HepG2 (cell line): Measurements from ENCODE around the gene CYP2A6. TPM values are rescaled to one million over a fixed set of nuclear protein-coding genes. Genes with fewer than 3 reads are reported as not detected.
A peak's percentile ranks its signal among the peaks of the same experiment; 100 is the strongest.

ENCODE experiments used
- ASH2L ChIP-seq: fragments of 300-600, 200-600 bp; sonication (generic); IDR thresholded peaks from 2 replicates; pipeline ENCODE4 v1.7.0; 2017; ENCODE audit warnings: low read depth, mild to moderate bottlenecking, moderate library complexity, mixed read lengths, low read length; ENCODE audit not compliant: insufficient read length
- ATF7 ChIP-seq, 2 experiments: fragments of 450-650 bp in 1 of 2; sonication (generic) in 1 of 2; formaldehyde crosslinking in 1 of 2; IDR thresholded peaks; 2 replicates each; pipeline versions ENCODE4 v1.4.0 to v1.6.1; 2016 to 2020; ENCODE audit warnings: antibody characterized with exemption in 1 of 2, mild to moderate bottlenecking in 1 of 2, missing genetic modification reagents in 1 of 2
- EHMT2 ChIP-seq: fragments of 200-600 bp; sonication (generic); IDR thresholded peaks from 2 replicates; pipeline ENCODE4 v1.7.0; 2017; ENCODE audit warnings: antibody characterized with exemption, low read depth, low read length, borderline replicate concordance
- HNRNPH1 ChIP-seq: fragments of 200-400 bp; formaldehyde crosslinking; optimal IDR thresholded peaks from 2 replicates; pipeline ENCODE3; 2017; ENCODE audit warnings: mild to moderate bottlenecking, low read depth, low read length
- HOXA5 ChIP-seq: sonication (generic); formaldehyde crosslinking; IDR thresholded peaks from 2 replicates; pipeline ENCODE4 v1.4.0; 2020; ENCODE audit warnings: missing genetic modification reagents
- IKZF5 ChIP-seq: IDR thresholded peaks from 2 replicates; pipeline ENCODE4 v1.6.1; 2018; ENCODE audit warnings: missing genetic modification reagents, mild to moderate bottlenecking, missing compliant biosample characterization
- MTERF4 ChIP-seq: sonication (generic); formaldehyde crosslinking; IDR thresholded peaks from 2 replicates; pipeline ENCODE4 v1.8.0; 2023; ENCODE audit warnings: mild to moderate bottlenecking, missing genetic modification reagents
- NPAS2 ChIP-seq: sonication (generic); formaldehyde crosslinking; IDR thresholded peaks from 2 replicates; pipeline ENCODE4 v1.8.0; 2022; ENCODE audit warnings: mild to moderate bottlenecking, missing genetic modification reagents, borderline replicate concordance
- TAF1 ChIP-seq: sonication (generic); formaldehyde crosslinking; IDR thresholded peaks from 2 replicates; pipeline ENCODE4 v1.4.0; 2020; ENCODE audit warnings: missing genetic modification reagents
- ZBTB40 ChIP-seq, 2 experiments: fragments of 450-650 bp in 1 of 2; sonication (generic) in 1 of 2; formaldehyde crosslinking in 1 of 2; IDR thresholded peaks; 2 replicates each; pipeline versions ENCODE4 v1.6.1 to v1.8.0; 2016 to 2022; ENCODE audit warnings: antibody characterized with exemption in 1 of 2, mild to moderate bottlenecking in 1 of 2, missing genetic modification reagents in 1 of 2
- ZNF253 ChIP-seq: sonication (generic); formaldehyde crosslinking; IDR thresholded peaks from 2 replicates; pipeline ENCODE4 v1.8.0; 2022; ENCODE audit warnings: mild to moderate bottlenecking, missing genetic modification reagents, borderline replicate concordance
- ZNF44 ChIP-seq: sonication (generic); formaldehyde crosslinking; IDR thresholded peaks from 2 replicates; pipeline ENCODE4 v1.5.1; 2020; ENCODE audit warnings: mild to moderate bottlenecking, missing genetic modification reagents
- ZNF567 ChIP-seq: sonication (generic); formaldehyde crosslinking; IDR thresholded peaks from 2 replicates; pipeline ENCODE4 v1.8.1; 2023; ENCODE audit warnings: mild to moderate bottlenecking, missing genetic modification reagents, borderline replicate concordance
- ZNF644 ChIP-seq: IDR thresholded peaks from 2 replicates; pipeline ENCODE4 v1.6.1; 2016; ENCODE audit warnings: low read depth
- polyA plus RNA-seq, 8 experiments: library from polyadenylated mRNA; depleted of rRNA in 3 of 8; stranded (reverse) in 7 of 8; unstranded in 1 of 8; fragments of >200 nt; fragmentation: Illumina TruSeq in 4 of 8; extraction: Trizol in 4 of 8; gene quantifications; 2 replicates each; pipeline versions ENCODE4 v1.2.1 to v1.2.3, GENCODE V29; 2011 to 2016; ENCODE audit warnings: low read depth in 4 of 8, missing spikeins in 1 of 8, mixed read lengths in 1 of 8; ENCODE audit not compliant: insufficient read depth in 1 of 8
- total RNA-seq, 5 experiments: library from RNA; depleted of rRNA; stranded (reverse); fragments of >200 nt; fragmentation: Illumina TruSeq; extraction: Trizol; gene quantifications; 2 replicates each; pipeline ENCODE4 v1.2.3, GENCODE V29; 2016; ENCODE audit warnings: low read depth in 1 of 5
- TF ChIP-seq, protein P1 (sequence below): sonication (generic); formaldehyde crosslinking; IDR thresholded peaks from 2 replicates; pipeline ENCODE4 v1.5.0; 2020; ENCODE audit warnings: missing genetic modification reagents

CYP2A6 gene
- total and polyA plus RNA-seq, 2 of the 13 experiments (the other 11 are each of a cell fraction or from before 2014, with no cell fraction given), result not detected

GRCh38 chr19:40831502-40832430 lies 18.5 kb downstream of the CYP2A6 start (continued):
- TF ChIP-seq ZNF567 (CRISPR knock-in tag) (no peak), MTERF4 (CRISPR knock-in tag) (no peak), ZNF253 (CRISPR knock-in tag) (0 out of 2 replicates have a peak, but pooled peaks have one; percentile 30), ZBTB40 (IDR thresholded peaks at IDR 0.05) (no peak), ZBTB40 (CRISPR knock-in tag; IDR thresholded peaks at IDR 0.05) (no peak), ATF7 (IDR thresholded peaks at IDR 0.05) (peak; percentile 47; the same call in 1 of the 2 replicates), ATF7 (CRISPR knock-in tag; IDR thresholded peaks at IDR 0.05) (peak; percentile 79; the same call in 1 of the 2 replicates), EHMT2 (no peak), HOXA5 (CRISPR knock-in tag) (peak; percentile 79; the same call in 1 of the 2 replicates), ASH2L (no peak), IKZF5 (CRISPR knock-in tag) (peak; percentile 75; the same call in 1 of the 2 replicates), TAF1 (CRISPR knock-in tag) (no peak), ZNF644 (CRISPR knock-in tag) (peak; percentile 38; the same call in 1 of the 2 replicates), NPAS2 (CRISPR knock-in tag) (no peak; the same call in 1 of the 2 replicates), HNRNPH1 (no peak), ZNF44 (CRISPR knock-in tag) (no peak)
- TF ChIP-seq, protein P1, sequence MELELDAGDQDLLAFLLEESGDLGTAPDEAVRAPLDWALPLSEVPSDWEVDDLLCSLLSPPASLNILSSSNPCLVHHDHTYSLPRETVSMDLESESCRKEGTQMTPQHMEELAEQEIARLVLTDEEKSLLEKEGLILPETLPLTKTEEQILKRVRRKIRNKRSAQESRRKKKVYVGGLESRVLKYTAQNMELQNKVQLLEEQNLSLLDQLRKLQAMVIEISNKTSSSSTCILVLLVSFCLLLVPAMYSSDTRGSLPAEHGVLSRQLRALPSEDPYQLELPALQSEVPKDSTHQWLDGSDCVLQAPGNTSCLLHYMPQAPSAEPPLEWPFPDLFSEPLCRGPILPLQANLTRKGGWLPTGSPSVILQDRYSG (CRISPR knock-in tag), result 0 out of 2 replicates have a peak, but pooled peaks have one; percentile 57
